Neural crest cell (in vitro differentiated cells): ENCODE data around the gene FGD3. TPM values are rescaled to one million over a fixed set of nuclear protein-coding genes. Genes with fewer than 3 reads are reported as not detected.

ENCODE experiments used
- DNase-seq: peaks from one replicate; pipeline ENCODE4 v3.0.0; 2021; ENCODE audit warnings: low read depth, mixed read lengths, low spot score
- H3K27ac Mint-ChIP-seq: one replicate; pipeline ENCODE4 v1.8.0; 2021; ENCODE audit warnings: mild to moderate bottlenecking, mixed read lengths; ENCODE audit not compliant: unreplicated experiment
- H3K27me3 Mint-ChIP-seq: 2 replicates; pipeline ENCODE4 v1.8.0; 2021; ENCODE audit warnings: low read depth, mild to moderate bottlenecking, mixed read lengths
- H3K36me3 Mint-ChIP-seq: 2 replicates; pipeline ENCODE4 v1.8.0; 2021; ENCODE audit warnings: low read depth, mild to moderate bottlenecking, mixed read lengths
- H3K4me1 Mint-ChIP-seq: 2 replicates; pipeline ENCODE4 v1.8.0; 2021; ENCODE audit warnings: mixed read lengths
- H3K4me3 Mint-ChIP-seq: one replicate; pipeline ENCODE4 v1.8.0; 2021; ENCODE audit warnings: mild to moderate bottlenecking, mixed read lengths
- H3K9me3 Mint-ChIP-seq: 2 replicates; pipeline ENCODE4 v1.8.0; 2021; ENCODE audit warnings: mixed read lengths
- CTCF ChIP-seq: fragments of 200-600 bp; sonication (generic); conservative IDR thresholded peaks from 2 replicates; pipeline ENCODE4 v1.5.0; 2021; ENCODE audit warnings: antibody characterized with exemption, mild to moderate bottlenecking
- total RNA-seq: library from RNA; stranded (reverse); gene quantifications from 2 replicates; pipeline ENCODE4 v1.2.1, GENCODE V29; 2021

FGD3 gene
- total RNA-seq, 1 donor from 2014 or later = 4.1 TPM

GRCh38 chr9:93035821-93036351 is 88.6 kb downstream of the FGD3 start:
- Mint-ChIP-seq H3K27me3 (peaks cover 2% of the 10 kb centered on the region), H3K27ac (no peak overlapping the region), H3K4me1 (no peaks in the 10 kb centered on the region), H3K4me3 (no peak overlapping the region), H3K36me3 (peaks cover under 1% of the 10 kb centered on the region), H3K9me3 (peaks cover under 1% of the 10 kb centered on the region)
- no peak for TF ChIP-seq CTCF
- no peak for DNase-seq

DNA sequence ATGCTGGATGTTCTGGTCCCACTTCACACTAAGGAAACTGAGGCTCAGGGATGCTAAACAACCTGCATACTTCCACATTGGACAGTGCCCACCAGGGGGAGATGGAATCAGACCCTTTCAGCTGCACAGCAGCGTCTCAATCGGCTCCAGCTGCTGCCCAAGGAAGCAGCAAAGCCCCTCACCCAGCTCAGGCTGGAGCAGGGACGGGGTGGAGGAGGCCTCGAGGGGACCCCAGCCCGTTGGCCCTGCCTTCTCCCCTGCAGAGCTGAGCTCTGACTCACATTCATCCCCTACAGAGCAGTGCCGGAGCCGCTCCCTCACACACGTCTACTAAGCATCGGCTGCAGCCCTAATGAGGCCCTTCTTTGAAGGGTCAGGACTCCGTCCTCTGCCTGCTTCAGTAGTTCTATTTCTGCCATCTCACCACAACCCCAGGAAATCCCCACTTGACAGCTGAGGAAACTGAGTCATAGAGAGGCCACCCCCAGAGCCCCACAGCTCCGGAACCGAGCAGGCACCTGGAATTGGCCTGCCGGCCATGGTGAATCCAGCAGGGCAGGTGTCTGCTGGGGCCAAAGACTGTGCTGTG is 89.7 kb downstream of the FGD3 start:
- Mint-ChIP-seq H3K36me3 (no peaks in the 10 kb centered on the region), H3K27ac (no peak overlapping the region), H3K9me3 (no peaks in the 10 kb centered on the region), H3K4me1 (no peaks in the 10 kb centered on the region), H3K4me3 (no peak overlapping the region), H3K27me3 (no peaks in the 10 kb centered on the region)
- no peak for DNase-seq
- no peak for TF ChIP-seq CTCF

DNA sequence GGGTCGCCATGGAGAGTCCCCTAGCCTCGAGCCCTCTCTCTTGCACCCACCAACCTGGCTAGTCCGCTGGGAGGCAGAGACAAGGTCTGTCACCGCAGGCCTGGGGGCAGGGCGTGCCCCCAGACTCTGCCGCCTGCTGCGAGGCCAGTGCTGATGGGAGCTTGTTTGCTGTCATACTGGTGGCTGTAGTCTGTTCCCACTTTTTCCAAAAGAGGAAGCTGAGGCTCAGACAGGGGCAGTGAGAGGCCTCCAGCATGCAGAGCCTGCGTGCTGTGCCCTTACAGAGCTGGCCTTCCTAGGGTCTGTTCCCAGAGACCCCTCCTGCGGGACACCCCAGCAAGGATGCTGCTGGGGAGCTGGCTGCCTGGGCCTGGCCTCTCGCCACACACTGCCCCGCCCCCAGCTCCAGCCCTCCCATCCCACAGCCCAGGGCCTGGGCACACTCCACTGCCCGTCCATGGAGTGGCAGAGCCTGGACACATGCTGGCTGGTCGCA is 90.2 kb downstream of the FGD3 start:
- H3K27me3 Mint-ChIP-seq = no peaks in the 10 kb centered on the region
- no peak overlapping the region for H3K4me3 Mint-ChIP-seq
- no peak for TF ChIP-seq CTCF
- H3K9me3 Mint-ChIP-seq = no peaks in the 10 kb centered on the region
- no peak overlapping the region for H3K27ac Mint-ChIP-seq
- no peaks in the 10 kb centered on the region for H3K4me1 Mint-ChIP-seq
- H3K36me3 Mint-ChIP-seq = no peaks in the 10 kb centered on the region
- no peak for DNase-seq

- TF ChIP-seq CTCF = no peak
- Mint-ChIP-seq H3K27ac (no peak overlapping the region), H3K27me3 (no peaks in the 10 kb centered on the region), H3K9me3 (no peaks in the 10 kb centered on the region), H3K36me3 (no peaks in the 10 kb centered on the region), H3K4me1 (no peaks in the 10 kb centered on the region), H3K4me3 (no peak overlapping the region)
- DNase-seq = no peak
Measured at GRCh38 chr9:93038918-93039317, 91.6 kb downstream of the FGD3 start.

DNA sequence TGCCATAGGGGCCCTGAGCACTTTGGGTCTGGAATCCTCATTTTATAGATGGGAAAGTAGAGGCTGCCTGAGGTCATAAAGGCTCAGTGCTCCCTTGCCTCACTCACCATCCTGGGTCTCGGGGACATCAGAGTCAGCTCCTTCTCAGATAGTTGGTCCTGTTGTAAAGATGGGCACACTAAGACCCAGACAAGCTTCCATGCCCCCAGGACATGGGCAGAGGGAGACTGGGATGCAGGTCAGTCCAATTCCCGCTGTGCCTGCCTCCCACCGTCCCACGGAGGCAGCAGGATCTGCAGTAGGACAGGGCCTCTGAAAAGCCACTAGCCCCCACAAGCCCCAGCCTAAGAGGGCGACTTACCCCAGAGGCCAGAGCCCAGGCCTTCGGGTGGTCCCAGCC is 92.1 kb downstream of the FGD3 start:
- H3K27me3 Mint-ChIP-seq = no peaks in the 10 kb centered on the region
- no peaks in the 10 kb centered on the region for H3K36me3 Mint-ChIP-seq
- H3K9me3 Mint-ChIP-seq = no peaks in the 10 kb centered on the region
- no peaks in the 10 kb centered on the region for H3K4me1 Mint-ChIP-seq
- DNase-seq = no peak
- H3K27ac Mint-ChIP-seq = peak overlapping the region; percentile 89
- TF ChIP-seq CTCF = no peak
- H3K4me3 Mint-ChIP-seq = no peak overlapping the region
